ENCODE results near the gene ACRBP. TPM values are rescaled to one million over a fixed set of nuclear protein-coding genes. Genes with fewer than 3 reads are reported as not detected.

The ACRBP gene
- total RNA-seq, 4 donors from 2014 or later = 0.30 to 2.4 (median 2.0) TPM

DNA sequence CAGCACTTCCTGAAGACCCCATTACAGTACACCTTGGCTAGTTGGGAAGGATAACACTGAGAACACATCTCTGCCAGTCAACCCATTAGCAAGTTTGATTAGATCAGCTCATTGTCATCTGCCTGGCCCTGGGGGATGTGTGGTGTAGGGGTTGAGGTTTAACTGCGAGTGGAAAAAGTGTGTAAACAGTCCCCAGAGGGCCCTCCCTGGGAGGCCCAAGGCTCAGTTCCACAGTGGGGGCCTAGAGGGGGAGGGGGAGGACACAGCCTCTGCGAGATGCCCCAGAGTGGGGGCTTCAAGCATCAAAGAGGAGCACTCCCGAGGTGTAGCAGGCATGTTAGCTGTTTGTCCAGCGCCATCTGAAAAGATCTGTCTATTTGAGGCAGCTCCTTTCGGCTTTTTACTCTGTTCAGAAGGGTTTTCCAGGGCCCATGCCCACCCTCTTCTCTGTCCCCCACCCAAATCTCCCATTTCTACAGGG is 11.8 kb downstream of the ACRBP start:
- H3K4me3 ChIP-seq = peak overlapping the region in 2 of 4 donors; percentile 15 to 37

GRCh38 chr12:6632026-6632983 is 14.9 kb downstream of the ACRBP start:
- peak overlapping the region in 1 of 4 donors; percentile 15 for H3K4me3 ChIP-seq
- no peaks in the 10 kb centered on the region for H3K36me3 ChIP-seq
- H3K9me3 ChIP-seq = no peaks in the 10 kb centered on the region
- TF ChIP-seq POLR2A (IDR thresholded peaks at IDR 0.05) (no peak), EP300 (IDR thresholded peaks at IDR 0.05) (peak in 1 of 2 donors; percentile 36)
- TF ChIP-seq, protein P1, sequence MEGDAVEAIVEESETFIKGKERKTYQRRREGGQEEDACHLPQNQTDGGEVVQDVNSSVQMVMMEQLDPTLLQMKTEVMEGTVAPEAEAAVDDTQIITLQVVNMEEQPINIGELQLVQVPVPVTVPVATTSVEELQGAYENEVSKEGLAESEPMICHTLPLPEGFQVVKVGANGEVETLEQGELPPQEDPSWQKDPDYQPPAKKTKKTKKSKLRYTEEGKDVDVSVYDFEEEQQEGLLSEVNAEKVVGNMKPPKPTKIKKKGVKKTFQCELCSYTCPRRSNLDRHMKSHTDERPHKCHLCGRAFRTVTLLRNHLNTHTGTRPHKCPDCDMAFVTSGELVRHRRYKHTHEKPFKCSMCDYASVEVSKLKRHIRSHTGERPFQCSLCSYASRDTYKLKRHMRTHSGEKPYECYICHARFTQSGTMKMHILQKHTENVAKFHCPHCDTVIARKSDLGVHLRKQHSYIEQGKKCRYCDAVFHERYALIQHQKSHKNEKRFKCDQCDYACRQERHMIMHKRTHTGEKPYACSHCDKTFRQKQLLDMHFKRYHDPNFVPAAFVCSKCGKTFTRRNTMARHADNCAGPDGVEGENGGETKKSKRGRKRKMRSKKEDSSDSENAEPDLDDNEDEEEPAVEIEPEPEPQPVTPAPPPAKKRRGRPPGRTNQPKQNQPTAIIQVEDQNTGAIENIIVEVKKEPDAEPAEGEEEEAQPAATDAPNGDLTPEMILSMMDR (IDR thresholded peaks at IDR 0.05) = no peak
- 41 to 43% methylated on average over 21 of the region's 21 CpGs for WGBS, 2 donors
- H3K27ac ChIP-seq = peak overlapping the region in 3 of 4 donors; percentile 67 to 77 (median 72)
- peaks cover 0 to 26% (median 14%) of the 10 kb centered on the region in 4 donors for H3K4me1 ChIP-seq
- H3K27me3 ChIP-seq = peaks cover 0 to 14% of the 10 kb centered on the region in 2 donors
- no peak for DNase-seq (ENCODE audit: low spot score in 2 of 2)

More for the DNA sequence above, 11.8 kb downstream of the ACRBP start:
- Histone ChIP-seq H3K4me1 (peaks cover 0 to 26% (median 14%) of the 10 kb centered on the region in 4 donors), H3K36me3 (no peaks in the 10 kb centered on the region), H3K27ac (peak overlapping the region in 3 of 4 donors; percentile 51 to 78 (median 60)), H3K27me3 (peaks cover 0 to 14% of the 10 kb centered on the region in 2 donors), H3K9me3 (no peaks in the 10 kb centered on the region)
- DNase-seq (ENCODE audit: low spot score in 2 of 2) = no peak
- TF ChIP-seq EP300 (IDR thresholded peaks at IDR 0.05) = no peak
- 58 to 76% methylated on average over 5 of the region's 5 CpGs for WGBS, 2 donors

DNA sequence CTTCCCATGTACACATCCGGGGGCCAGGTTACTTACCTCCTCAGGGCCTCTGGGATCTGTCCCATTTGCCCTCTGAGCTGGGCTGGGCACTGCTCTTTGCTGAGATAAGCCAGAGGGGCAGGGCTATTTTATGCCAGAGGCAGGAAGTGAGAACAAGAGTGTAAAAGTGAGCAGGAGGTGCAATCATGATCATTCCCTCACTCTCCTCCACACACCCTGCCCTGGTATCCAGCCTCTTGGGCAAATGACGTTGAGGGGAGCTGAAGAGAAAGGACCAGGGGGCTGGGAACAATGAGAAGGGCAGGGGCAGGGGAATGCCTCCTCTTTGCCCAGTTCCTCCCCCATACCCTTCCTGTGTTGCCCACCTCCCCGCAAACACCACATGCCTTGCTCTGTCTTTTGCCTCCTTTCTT is 15.7 kb downstream of the ACRBP start:
- no peak for TF ChIP-seq POLR2A (IDR thresholded peaks at IDR 0.05)
- TF ChIP-seq EP300 (IDR thresholded peaks at IDR 0.05) = no peak
- TF ChIP-seq, protein P1 (IDR thresholded peaks at IDR 0.05) = no peak
- Histone ChIP-seq H3K9me3 (no peaks in the 10 kb centered on the region), H3K36me3 (no peaks in the 10 kb centered on the region), H3K27me3 (peaks cover 0 to 14% of the 10 kb centered on the region in 2 donors), H3K27ac (peak overlapping the region in 3 of 4 donors; percentile 67 to 77 (median 72)), H3K4me1 (peaks cover 0 to 26% (median 14%) of the 10 kb centered on the region in 4 donors), H3K4me3 (peak overlapping the region in 1 of 4 donors; percentile 15)
- 60 to 64% methylated on average over 3 of the region's 3 CpGs for WGBS, 2 donors
- no peak for DNase-seq (ENCODE audit: low spot score in 2 of 2)

DNA sequence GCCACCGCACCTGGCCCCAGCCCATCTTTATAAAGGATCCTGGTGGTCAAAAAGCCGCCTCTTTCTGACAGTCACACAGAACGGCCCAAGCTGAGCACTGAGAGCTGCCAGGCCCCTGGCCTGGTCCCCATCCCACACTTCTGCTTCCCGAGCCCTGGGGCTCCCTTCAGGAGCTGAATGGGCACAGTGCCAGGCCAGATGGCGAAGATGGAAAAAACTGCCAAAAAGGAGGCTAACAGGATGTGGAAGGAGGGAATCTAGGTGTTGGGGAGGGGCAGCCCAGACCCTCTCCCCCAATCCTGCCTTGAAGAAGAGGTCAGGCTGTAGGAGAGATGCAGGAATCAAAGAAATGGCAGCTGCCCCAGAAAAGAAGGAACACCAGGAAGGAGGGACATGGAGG is 16.5 kb downstream of the ACRBP start:
- TF ChIP-seq POLR2A (IDR thresholded peaks at IDR 0.05) (no peak), EP300 (IDR thresholded peaks at IDR 0.05) (no peak)
- TF ChIP-seq, protein P1 (IDR thresholded peaks at IDR 0.05) = no peak
- DNase-seq (ENCODE audit: low spot score in 2 of 2) = no peak

DNA sequence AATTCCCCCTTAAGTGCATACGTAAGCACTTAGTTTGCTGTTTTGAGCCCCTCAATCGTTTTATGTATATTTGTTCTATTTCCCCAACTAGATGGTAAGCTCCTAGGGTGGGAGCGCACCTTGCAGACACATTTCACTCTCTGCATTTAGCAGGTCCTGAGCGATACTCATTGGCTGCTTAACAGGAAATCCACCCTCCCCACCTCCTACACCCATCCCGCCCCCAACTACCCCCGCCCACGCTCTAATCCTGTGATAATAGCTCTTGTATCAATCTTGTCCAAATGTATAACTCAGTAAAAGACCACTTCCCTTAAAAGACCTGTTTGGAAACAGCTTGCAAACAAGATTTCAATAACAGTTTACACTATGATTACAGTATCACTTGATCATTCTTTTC is 19.6 kb downstream of the ACRBP start:
- 40 to 52% methylated on average over 7 of the region's 7 CpGs for WGBS, 2 donors
- H3K4me3 ChIP-seq = no peak overlapping the region
- H3K4me1 ChIP-seq = peaks cover 0 to 16% (median 9%) of the 10 kb centered on the region in 4 donors
- DNase-seq (ENCODE audit: low spot score in 2 of 2) = no peak
- H3K27ac ChIP-seq = no peak overlapping the region
- H3K36me3 ChIP-seq = no peaks in the 10 kb centered on the region
- TF ChIP-seq POLR2A (IDR thresholded peaks at IDR 0.05) (no peak), EP300 (IDR thresholded peaks at IDR 0.05) (no peak)
- TF ChIP-seq, protein P1 (IDR thresholded peaks at IDR 0.05) = no peak
- peaks cover 0 to 14% of the 10 kb centered on the region in 2 donors for H3K27me3 ChIP-seq
- no peaks in the 10 kb centered on the region for H3K9me3 ChIP-seq

More for the DNA sequence above, 16.5 kb downstream of the ACRBP start:
- no peaks in the 10 kb centered on the region for H3K36me3 ChIP-seq
- H3K4me3 ChIP-seq = no peak overlapping the region
- H3K27me3 ChIP-seq = peaks cover 0 to 14% of the 10 kb centered on the region in 2 donors
- H3K27ac ChIP-seq = peak overlapping the region in 1 of 4 donors; percentile 77
- peaks cover 0 to 26% (median 14%) of the 10 kb centered on the region in 4 donors for H3K4me1 ChIP-seq
- 48 to 51% methylated on average over 5 of the region's 5 CpGs for WGBS, 2 donors
- H3K9me3 ChIP-seq = no peaks in the 10 kb centered on the region

Data from tibial nerve (tissue), 4 donors.